A549 (cell line): ENCODE measurements around the gene RAB9A. TPM values are rescaled to one million over a fixed set of nuclear protein-coding genes. Genes with fewer than 3 reads are reported as not detected.

ENCODE experiments used
- ATAC-seq, 2 experiments: fragments of 200-7000 bp in 1 of 2; fragments of >200 bp in 1 of 2; cut with Nextera tagmentation in 1 of 2; cut with Tn5 transposase in 1 of 2; 3 replicates each; pipeline versions ENCODE4 v1.8.0 to v1.9.1; 2018 to 2020; ENCODE audit warnings: mild to moderate bottlenecking in 1 of 2, moderate library complexity in 1 of 2
- CTCF ChIA-PET: fragments of 300-600 bp; sonication (Branson Sonifier 250); formaldehyde crosslinking; extraction: SDS; loops from one replicate; lab custom pipeline; 2021; ENCODE audit warnings: antibody characterized with exemption, inconsistent platforms; lab: Yijun Ruan, JAX
- POLR2A ChIA-PET: fragments of 350-600 bp; formaldehyde crosslinking; extraction: SDS; loops from one replicate; lab custom pipeline; 2021; ENCODE audit warnings: antibody characterized with exemption, inconsistent platforms; lab: Yijun Ruan, JAX
- DNase-seq, 2 experiments: peaks; one replicate each; pipeline versions ENCODE4 v3.0.0 to v3.0.0-alpha.2; 2011 to 2016; ENCODE audit warnings: low read depth in 1 of 2, low spot score in 1 of 2
- FAIRE-seq: peaks from 2 replicates; lab custom pipeline; 2011; peaks lifted over from hg19 to GRCh38; lab: Jason Lieb, UNC
- H3K27ac ChIP-seq, 2 experiments: fragments of >200 bp; sonication (Bioruptor Twin); formaldehyde crosslinking; 3 replicates each; pipeline ENCODE4 v1.5.1; 2016 to 2017
- H3K4me1 ChIP-seq: fragments of >200 bp; sonication (Bioruptor Twin); formaldehyde crosslinking; 3 replicates; pipeline ENCODE4 v1.6.1; 2016
- H3K4me2 ChIP-seq: fragments of >200 bp; sonication (Bioruptor Twin); formaldehyde crosslinking; 3 replicates; pipeline ENCODE4 v1.6.1; 2016
- H3K4me3 ChIP-seq: fragments of >200 bp; sonication (Bioruptor Twin); formaldehyde crosslinking; 3 replicates; pipeline ENCODE4 v1.5.1; 2016
- H3K9me3 ChIP-seq: fragments of >200 bp; sonication (Bioruptor Twin); formaldehyde crosslinking; 3 replicates; pipeline ENCODE4 v1.6.1; 2016
- BHLHE40 ChIP-seq: IDR thresholded peaks from 2 replicates; pipeline ENCODE4 v1.6.1; 2012; ENCODE audit warnings: low read depth, low read length, inconsistent platforms
- CBX2 ChIP-seq: fragments of 200-600 bp; sonication (generic); IDR thresholded peaks from 2 replicates; pipeline ENCODE4 v1.6.1; 2016; ENCODE audit warnings: low read depth, mild to moderate bottlenecking, borderline replicate concordance
- CBX8 ChIP-seq: fragments of 200-600 bp; sonication (generic); IDR thresholded peaks from 2 replicates; pipeline ENCODE4 v1.6.1; 2016
- CHD4 ChIP-seq: fragments of 200-600 bp; sonication (generic); IDR thresholded peaks from 2 replicates; pipeline ENCODE4 v1.6.1; 2016; ENCODE audit warnings: antibody characterized with exemption, mild to moderate bottlenecking, borderline replicate concordance
- EHMT2 ChIP-seq: fragments of 200-600 bp; sonication (generic); IDR thresholded peaks from 2 replicates; pipeline ENCODE4 v1.6.1; 2016; ENCODE audit warnings: antibody characterized with exemption, low read depth, mild to moderate bottlenecking, moderate library complexity
- HDAC2 ChIP-seq: fragments of 200-600 bp; sonication (generic); IDR thresholded peaks from 2 replicates; pipeline ENCODE4 v1.6.1; 2016
- KDM5A ChIP-seq: fragments of 200-600 bp; sonication (generic); IDR thresholded peaks from 2 replicates; pipeline ENCODE4 v1.6.1; 2016; ENCODE audit warnings: antibody characterized with exemption, mild to moderate bottlenecking
- MAZ ChIP-seq: fragments of 150-350 bp; IDR thresholded peaks from 2 replicates; pipeline ENCODE4 v1.6.1; 2014; ENCODE audit warnings: antibody characterized with exemption, low read depth, low read length, borderline replicate concordance
- NPAS2 ChIP-seq: fragments of 250-450 bp; sonication (Bioruptor Pico); IDR thresholded peaks from 2 replicates; pipeline ENCODE4 v1.8.0; 2022; ENCODE audit warnings: mild to moderate bottlenecking, moderate library complexity, borderline replicate concordance
- POLR2AphosphoS2 ChIP-seq: conservative IDR thresholded peaks from 2 replicates; pipeline ENCODE4 v1.6.1; 2012; ENCODE audit warnings: low read length, improper control_type of control experiment, inconsistent platforms
- RAD21 ChIP-seq, 2 experiments: fragments of >200 bp in 1 of 2; sonication (Bioruptor Twin) in 1 of 2; formaldehyde crosslinking in 1 of 2; IDR thresholded peaks in 1 of 2; conservative IDR thresholded peaks in 1 of 2; 2 replicates in 1 of 2; 3 replicates in 1 of 2; pipeline ENCODE4 v1.6.1; 2012 to 2018; ENCODE audit warnings: inconsistent platforms in 1 of 2
- RFX5 ChIP-seq: fragments of 450-650 bp; IDR thresholded peaks from 2 replicates; pipeline ENCODE4 v1.7.1; 2014; ENCODE audit warnings: antibody characterized with exemption, mild to moderate bottlenecking, moderate library complexity
- RNF2 ChIP-seq: fragments of 200-600 bp; sonication (generic); IDR thresholded peaks from 2 replicates; pipeline ENCODE4 v1.6.1; 2016; ENCODE audit warnings: low read depth, mild to moderate bottlenecking, antibody characterized with exemption, moderate library complexity, borderline replicate concordance
- WGBS: methylation state at CpG from one replicate; pipeline ENCODE4 v1.1.6; 2017; ENCODE audit errors: missing lambda C conversion rate; 5-methylcytosine and 5-hydroxymethylcytosine counted together
- polyA plus RNA-seq, 4 experiments: library from polyadenylated mRNA; depleted of rRNA in 3 of 4; stranded (reverse); fragments of >200 nt; fragmentation: RNase III in 1 of 4; extraction: RNeasy Plus Mini Kit Qiagen cat#74134 plus additional on column Dnase treatment in 1 of 4; gene quantifications; 2 replicates in 3 of 4; 3 replicates in 1 of 4; pipeline ENCODE4 v1.2.3, GENCODE V29; 2011 to 2017
- TF ChIP-seq, protein P1 (sequence below): fragments of 200-600 bp; sonication (generic); IDR thresholded peaks from 2 replicates; pipeline ENCODE4 v1.6.1; 2016; ENCODE audit warnings: antibody characterized with exemption, mild to moderate bottlenecking, moderate library complexity
- TF ChIP-seq, protein P2 (sequence below): IDR thresholded peaks from 2 replicates; pipeline ENCODE4 v1.6.1; 2012
- TF ChIP-seq, protein P3 (sequence below): fragments of >200 bp; sonication (Bioruptor Twin); formaldehyde crosslinking; IDR thresholded peaks from 2 replicates; pipeline ENCODE4 v1.6.1; 2016
- TF ChIP-seq, protein P4 (sequence below): fragments of >200 bp; sonication (Bioruptor Twin); formaldehyde crosslinking; IDR thresholded peaks from 3 replicates; pipeline ENCODE4 v1.6.1; 2016

Gene RAB9A
- polyA plus RNA-seq, 2 of the 4 experiments (the other 2 are of a cell fraction) = 26.0 to 39.0 TPM

DNA sequence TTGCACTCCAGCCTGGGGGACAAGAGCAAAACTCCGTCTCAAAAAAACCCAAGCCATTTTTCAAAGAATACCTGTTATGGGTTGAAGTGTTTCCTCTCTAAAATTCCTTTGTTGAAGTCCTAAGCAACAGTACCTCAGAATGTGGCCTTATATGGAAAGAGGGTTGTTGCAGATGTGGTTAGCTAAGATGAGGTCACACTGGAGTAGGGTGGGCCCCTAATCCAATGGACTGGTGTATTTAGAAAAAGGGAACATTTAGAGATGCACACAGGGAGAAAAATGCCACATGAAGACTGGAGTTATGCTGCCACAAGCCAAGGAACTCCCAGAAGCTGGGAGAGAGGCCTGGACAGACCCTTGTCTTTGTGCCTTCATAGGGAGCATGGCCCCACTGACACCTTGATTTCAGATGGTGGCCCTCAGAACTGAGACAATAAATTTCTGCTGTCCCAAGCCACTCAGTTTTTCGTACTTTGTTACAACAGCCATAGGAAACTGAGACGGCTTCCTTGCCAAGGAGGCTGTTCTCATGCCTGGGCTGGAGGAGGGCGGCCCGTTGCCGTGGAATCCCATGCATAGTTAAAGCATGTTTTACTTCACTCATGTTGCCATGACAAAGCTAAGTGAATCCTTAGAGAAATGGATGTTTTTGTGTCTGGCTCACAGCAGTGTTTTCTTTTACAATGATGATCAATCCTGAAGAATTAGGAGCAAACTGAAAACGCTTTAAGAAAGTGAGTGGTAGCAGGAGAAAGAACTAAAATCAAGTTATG lies 29.0 kb downstream of the RAB9A start (continued):
- TF ChIP-seq, protein P1, sequence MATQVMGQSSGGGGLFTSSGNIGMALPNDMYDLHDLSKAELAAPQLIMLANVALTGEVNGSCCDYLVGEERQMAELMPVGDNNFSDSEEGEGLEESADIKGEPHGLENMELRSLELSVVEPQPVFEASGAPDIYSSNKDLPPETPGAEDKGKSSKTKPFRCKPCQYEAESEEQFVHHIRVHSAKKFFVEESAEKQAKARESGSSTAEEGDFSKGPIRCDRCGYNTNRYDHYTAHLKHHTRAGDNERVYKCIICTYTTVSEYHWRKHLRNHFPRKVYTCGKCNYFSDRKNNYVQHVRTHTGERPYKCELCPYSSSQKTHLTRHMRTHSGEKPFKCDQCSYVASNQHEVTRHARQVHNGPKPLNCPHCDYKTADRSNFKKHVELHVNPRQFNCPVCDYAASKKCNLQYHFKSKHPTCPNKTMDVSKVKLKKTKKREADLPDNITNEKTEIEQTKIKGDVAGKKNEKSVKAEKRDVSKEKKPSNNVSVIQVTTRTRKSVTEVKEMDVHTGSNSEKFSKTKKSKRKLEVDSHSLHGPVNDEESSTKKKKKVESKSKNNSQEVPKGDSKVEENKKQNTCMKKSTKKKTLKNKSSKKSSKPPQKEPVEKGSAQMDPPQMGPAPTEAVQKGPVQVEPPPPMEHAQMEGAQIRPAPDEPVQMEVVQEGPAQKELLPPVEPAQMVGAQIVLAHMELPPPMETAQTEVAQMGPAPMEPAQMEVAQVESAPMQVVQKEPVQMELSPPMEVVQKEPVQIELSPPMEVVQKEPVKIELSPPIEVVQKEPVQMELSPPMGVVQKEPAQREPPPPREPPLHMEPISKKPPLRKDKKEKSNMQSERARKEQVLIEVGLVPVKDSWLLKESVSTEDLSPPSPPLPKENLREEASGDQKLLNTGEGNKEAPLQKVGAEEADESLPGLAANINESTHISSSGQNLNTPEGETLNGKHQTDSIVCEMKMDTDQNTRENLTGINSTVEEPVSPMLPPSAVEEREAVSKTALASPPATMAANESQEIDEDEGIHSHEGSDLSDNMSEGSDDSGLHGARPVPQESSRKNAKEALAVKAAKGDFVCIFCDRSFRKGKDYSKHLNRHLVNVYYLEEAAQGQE = no peak
- TF ChIP-seq CBX8 (no peak), BHLHE40 (no peak)
- TF ChIP-seq, protein P2, sequence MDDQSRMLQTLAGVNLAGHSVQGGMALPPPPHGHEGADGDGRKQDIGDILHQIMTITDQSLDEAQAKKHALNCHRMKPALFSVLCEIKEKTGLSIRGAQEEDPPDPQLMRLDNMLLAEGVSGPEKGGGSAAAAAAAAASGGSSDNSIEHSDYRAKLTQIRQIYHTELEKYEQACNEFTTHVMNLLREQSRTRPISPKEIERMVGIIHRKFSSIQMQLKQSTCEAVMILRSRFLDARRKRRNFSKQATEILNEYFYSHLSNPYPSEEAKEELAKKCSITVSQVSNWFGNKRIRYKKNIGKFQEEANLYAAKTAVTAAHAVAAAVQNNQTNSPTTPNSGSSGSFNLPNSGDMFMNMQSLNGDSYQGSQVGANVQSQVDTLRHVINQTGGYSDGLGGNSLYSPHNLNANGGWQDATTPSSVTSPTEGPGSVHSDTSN = no peak

DNA sequence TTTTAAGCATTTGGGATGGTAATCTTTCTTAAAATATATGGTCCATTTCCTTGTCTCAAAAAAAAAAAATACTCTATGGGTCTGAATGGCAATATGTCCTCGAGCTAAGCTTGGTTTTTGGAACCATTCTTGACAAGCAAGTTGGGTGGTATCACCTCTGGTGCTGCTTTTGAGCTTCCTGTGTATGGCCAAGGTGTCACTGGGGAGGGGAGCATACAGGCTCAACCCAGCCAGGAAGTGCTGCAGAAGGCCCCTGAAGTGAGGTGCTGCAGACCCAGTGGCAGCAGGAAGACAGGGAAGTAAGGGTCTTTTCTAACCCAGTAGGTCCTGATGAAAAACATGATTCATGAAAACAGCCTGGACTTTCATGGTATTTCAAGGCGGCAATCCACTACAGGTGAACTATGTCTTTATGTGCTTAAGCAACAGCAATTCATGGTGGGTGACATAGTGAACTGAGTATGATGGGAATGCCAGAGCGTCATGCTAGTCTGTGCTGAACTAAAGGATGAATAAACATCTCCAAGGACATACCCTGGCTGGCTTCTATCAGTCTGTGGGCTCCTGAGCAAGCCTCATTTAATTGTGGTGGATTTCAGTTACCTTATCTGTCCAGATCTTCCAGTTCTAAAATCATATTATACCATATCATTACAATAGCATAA lies 30.4 kb downstream of the RAB9A start:
- peaks cover 8% of the 10 kb centered on the region; the same call in 1 of the 3 replicates for H3K4me1 ChIP-seq
- DNase-seq = no peak
- H3K9me3 ChIP-seq = no peaks in the 10 kb centered on the region
- ChIA-PET CTCF (interaction anchor here (0.7 to 1.0 kb wide), 2 partner anchors 8 to 829 kb away, joined by 3 to 5 read pairs; no protein-coding TSS in a partner anchor), POLR2A (no interaction called here)
- H3K4me2 ChIP-seq = no peak overlapping the region
- no peak for TF ChIP-seq EHMT2
- TF ChIP-seq POLR2AphosphoS2 = no peak
- no peak for TF ChIP-seq RNF2
- TF ChIP-seq, protein P3, sequence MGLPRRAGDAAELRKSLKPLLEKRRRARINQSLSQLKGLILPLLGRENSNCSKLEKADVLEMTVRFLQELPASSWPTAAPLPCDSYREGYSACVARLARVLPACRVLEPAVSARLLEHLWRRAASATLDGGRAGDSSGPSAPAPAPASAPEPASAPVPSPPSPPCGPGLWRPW = no peak
- no peak for TF ChIP-seq RAD21 (conservative IDR thresholded peaks at IDR 0.05 in 1 of 2, IDR thresholded peaks at IDR 0.05 in 1 of 2)
- TF ChIP-seq MAZ = no peak
- TF ChIP-seq CBX2 = no peak
- TF ChIP-seq CHD4 = no peak
- no peak for TF ChIP-seq KDM5A
- TF ChIP-seq, protein P4, sequence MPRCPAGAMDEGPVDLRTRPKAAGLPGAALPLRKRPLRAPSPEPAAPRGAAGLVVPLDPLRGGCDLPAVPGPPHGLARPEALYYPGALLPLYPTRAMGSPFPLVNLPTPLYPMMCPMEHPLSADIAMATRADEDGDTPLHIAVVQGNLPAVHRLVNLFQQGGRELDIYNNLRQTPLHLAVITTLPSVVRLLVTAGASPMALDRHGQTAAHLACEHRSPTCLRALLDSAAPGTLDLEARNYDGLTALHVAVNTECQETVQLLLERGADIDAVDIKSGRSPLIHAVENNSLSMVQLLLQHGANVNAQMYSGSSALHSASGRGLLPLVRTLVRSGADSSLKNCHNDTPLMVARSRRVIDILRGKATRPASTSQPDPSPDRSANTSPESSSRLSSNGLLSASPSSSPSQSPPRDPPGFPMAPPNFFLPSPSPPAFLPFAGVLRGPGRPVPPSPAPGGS = no peak
- TF ChIP-seq RFX5 = no peak
- TF ChIP-seq HDAC2 = no peak
- no peak for TF ChIP-seq NPAS2 (CRISPR knock-in tag)
- FAIRE-seq = no peak
- ATAC-seq = no peak
- WGBS = 91% methylated on average over 3 of the region's 3 CpGs
- no peak overlapping the region for H3K27ac ChIP-seq
- no peak overlapping the region for H3K4me3 ChIP-seq
